LNCaP clone FGC (cell line): ENCODE measurements around the gene COL1A2.
A peak's percentile ranks its signal among the peaks of the same experiment; 100 is the strongest.

Experiments used
- DNase-seq: peaks from one replicate; pipeline ENCODE4 v3.0.0-alpha.2; 2011; ENCODE audit warnings: low read depth
- H3K4me3 ChIP-seq: 2 replicates; pipeline ENCODE4 v1.5.1; 2011; ENCODE audit warnings: mild to moderate bottlenecking, low read depth, low read length, control low read depth
- CTCF ChIP-seq: IDR thresholded peaks from 2 replicates; pipeline ENCODE4 v1.5.1; 2012; ENCODE audit warnings: mild to moderate bottlenecking; ENCODE audit not compliant: control insufficient read depth, insufficient read depth; ENCODE audit errors: extremely low read depth

The COL1A2 gene

GRCh38 chr7:94446308-94446707 lies 51.6 kb downstream of the COL1A2 start:
- H3K4me3 ChIP-seq = no peak overlapping the region
- DNase-seq = no peak
- TF ChIP-seq CTCF = no peak

GRCh38 chr7:94449151-94449725 lies 54.5 kb downstream of the COL1A2 start:
- H3K4me3 ChIP-seq = no peak overlapping the region

GRCh38 chr7:94450044-94450697 lies 55.5 kb downstream of the COL1A2 start:
- no peak for DNase-seq
- TF ChIP-seq CTCF = no peak
- no peak overlapping the region for H3K4me3 ChIP-seq

More at GRCh38 chr7:94449151-94449725, 54.5 kb downstream of the COL1A2 start:
- peak; percentile 50 for TF ChIP-seq CTCF
- DNase-seq = peak; percentile 23

GRCh38 chr7:94451187-94451586 lies 56.5 kb downstream of the COL1A2 start:
- no peak for TF ChIP-seq CTCF
- H3K4me3 ChIP-seq = no peak overlapping the region
- DNase-seq = no peak

GRCh38 chr7:94452239-94452638 lies 57.5 kb downstream of the COL1A2 start:
- peak; percentile 77 for DNase-seq
- H3K4me3 ChIP-seq = no peak overlapping the region
- no peak for TF ChIP-seq CTCF

GRCh38 chr7:94453898-94454297 lies 59.2 kb downstream of the COL1A2 start:
- no peak overlapping the region for H3K4me3 ChIP-seq
- no peak for TF ChIP-seq CTCF
- DNase-seq = no peak

- TF ChIP-seq CTCF = no peak
Observed at GRCh38 chr7:94458041-94458440, 63.3 kb downstream of the COL1A2 start.

More at GRCh38 chr7:94458041-94458440, 63.3 kb downstream of the COL1A2 start:
- H3K4me3 ChIP-seq = no peak overlapping the region
- no peak for DNase-seq
